ENCODE results near the gene ACP1. TPM values are rescaled to one million over a fixed set of nuclear protein-coding genes. Genes with fewer than 3 reads are reported as not detected.

ACP1 gene
- total RNA-seq, 1 experiment from 2014 or later = 90.9 TPM

DNA sequence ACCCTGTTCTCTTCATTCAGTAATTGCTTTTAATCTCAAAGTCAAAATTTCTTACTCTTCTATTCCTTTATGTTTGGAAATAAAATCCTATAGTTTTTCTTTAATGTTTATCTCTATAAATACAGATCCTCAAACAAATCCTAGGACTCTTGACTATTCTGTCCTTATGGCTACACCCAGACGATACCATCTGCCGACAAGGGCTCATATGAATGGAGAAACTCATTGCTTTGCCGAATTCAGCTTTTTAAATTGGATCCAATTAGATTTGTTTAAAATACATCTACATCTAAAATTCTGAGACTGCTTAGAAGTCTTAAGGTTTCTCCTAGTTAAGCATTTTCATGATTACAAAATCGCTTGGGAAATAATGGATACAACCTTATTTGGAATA lies 14.2 kb downstream of the ACP1 start:
- Histone ChIP-seq H3K4me1 (ENCODE audit: control insufficient read depth, insufficient read depth, low read length) (no peaks in the 10 kb centered on the region), H3K36me3 (ENCODE audit: control insufficient read depth, insufficient read depth, low read length) (peaks cover 22% of the 10 kb centered on the region), H3K27ac (ENCODE audit: low read length) (no peak overlapping the region), H3K27me3 (ENCODE audit: control insufficient read depth, insufficient read depth, low read length) (no peaks in the 10 kb centered on the region), H3K4me3 (ENCODE audit: low read depth in 2 of 2, low read length in 2 of 2) (no peak overlapping the region), H3K9me3 (ENCODE audit: control insufficient read depth, insufficient read depth, low read depth, low read length) (no peaks in the 10 kb centered on the region)
- ChIA-PET CTCF (no interaction called here), POLR2A (no interaction called here)
- DNase-seq (ENCODE audit: low read depth, low spot score) (no peak), ATAC-seq (no peak)
- in situ Hi-C loops (cut with HindIII; ENCODE audit: low pct_unique_long_range_greater_than_20kb, low sequenced_read_pairs) (no loop called here), intact Hi-C loops (cut with micrococcal nuclease; ENCODE audit: unreplicated experiment) (no loop called here)
- TF ChIP-seq REST (IDR thresholded peaks at IDR 0.05; ENCODE audit: insufficient read depth in 1 of 2, low read depth in 2 of 2, low read length in 1 of 2) (no peak), TCF7L2 (IDR thresholded peaks at IDR 0.05; ENCODE audit: low read depth, low read length) (no peak), CTCF (IDR thresholded peaks at IDR 0.05) (no peak), POLR2AphosphoS5 (IDR thresholded peaks at IDR 0.05; ENCODE audit: low read depth, low read length) (no peak), SIN3A (IDR thresholded peaks at IDR 0.05; ENCODE audit: borderline replicate concordance, insufficient read depth, low read depth, low read length) (no peak)
- BruUV-seq (replicated peaks) = no TSS peak

DNA sequence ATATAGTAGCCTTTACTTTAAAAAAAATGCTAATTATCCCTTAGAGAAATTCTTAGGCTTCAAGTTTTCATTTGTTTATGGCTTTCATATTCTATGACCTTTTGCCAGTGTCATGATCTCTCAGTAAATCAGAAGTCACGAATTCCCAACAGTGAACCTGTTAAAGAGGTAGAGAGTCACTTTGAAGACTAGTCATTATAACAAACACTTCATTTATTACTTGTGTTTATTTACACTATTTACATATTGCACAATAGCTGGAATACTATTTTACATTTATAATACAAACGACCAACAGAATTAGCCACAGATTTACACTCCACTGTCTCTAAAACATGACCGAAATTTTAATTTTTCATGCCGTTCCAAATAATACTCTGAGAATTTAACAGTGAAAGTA lies 14.6 kb downstream of the ACP1 start:
- ATAC-seq (no peak), DNase-seq (ENCODE audit: low read depth, low spot score) (no peak)
- TF ChIP-seq REST (IDR thresholded peaks at IDR 0.05; ENCODE audit: insufficient read depth in 1 of 2, low read depth in 2 of 2, low read length in 1 of 2) (no peak), CTCF (IDR thresholded peaks at IDR 0.05) (no peak), SIN3A (IDR thresholded peaks at IDR 0.05; ENCODE audit: borderline replicate concordance, insufficient read depth, low read depth, low read length) (no peak), POLR2AphosphoS5 (IDR thresholded peaks at IDR 0.05; ENCODE audit: low read depth, low read length) (no peak), TCF7L2 (IDR thresholded peaks at IDR 0.05; ENCODE audit: low read depth, low read length) (no peak)
- H3K4me1 ChIP-seq (ENCODE audit: control insufficient read depth, insufficient read depth, low read length) = no peaks in the 10 kb centered on the region; the same call in 1 of the 2 replicates
- H3K27ac ChIP-seq (ENCODE audit: low read length) = no peak overlapping the region
- POLR2A ChIA-PET = no interaction called here
- in situ Hi-C loops (cut with HindIII; ENCODE audit: low pct_unique_long_range_greater_than_20kb, low sequenced_read_pairs) (no loop called here), intact Hi-C loops (cut with micrococcal nuclease; ENCODE audit: unreplicated experiment) (no loop called here)
- BruUV-seq (replicated peaks) = no TSS peak
- no peaks in the 10 kb centered on the region for H3K27me3 ChIP-seq (ENCODE audit: control insufficient read depth, insufficient read depth, low read length)
- H3K36me3 ChIP-seq (ENCODE audit: control insufficient read depth, insufficient read depth, low read length) = peaks cover 22% of the 10 kb centered on the region
- CTCF ChIA-PET = no interaction called here
- H3K9me3 ChIP-seq (ENCODE audit: control insufficient read depth, insufficient read depth, low read depth, low read length) = no peaks in the 10 kb centered on the region
- no peak overlapping the region for H3K4me3 ChIP-seq (ENCODE audit: low read depth in 2 of 2, low read length in 2 of 2)

Data from Panc1 (cell line).